ENCODE measurements around the gene TEPSIN. TPM values are rescaled to one million over a fixed set of nuclear protein-coding genes. Genes with fewer than 3 reads are reported as not detected.

Gene TEPSIN
- total and polyA plus RNA-seq, 2 of the 8 experiments (the other 6 are each of a cell fraction or from before 2014, with no cell fraction given), result 22.9 to 28.0 TPM

GRCh38 chr17:81233811-81234505 is 4.9 kb downstream of the TEPSIN start:
- ChIA-PET POLR2A (ENCODE audit: partially characterized antibody) (interaction anchor here (1.5 kb wide), 1 partner anchor 13 kb away, joined by 3 read pairs; no protein-coding TSS in a partner anchor), CTCF (ENCODE audit: partially characterized antibody) (interaction anchor here (1.0 to 1.2 kb wide), 3 partner anchors 16 to 104 kb away, joined by 3 read pairs; no protein-coding TSS in a partner anchor)
- H3K4me3 ChIP-seq (ENCODE audit: extremely low read depth in 1 of 4, insufficient read depth in 2 of 4, low read depth in 3 of 4, low read length in 4 of 4), result no peak overlapping the region
- no peak overlapping the region for H2BK120ac ChIP-seq (replicated peaks; ENCODE audit: low read depth, low read length)
- WGBS, 2 experiments (ENCODE audit: extremely low coverage in 1 of 2, insufficient coverage in 1 of 2, insufficient read length in 1 of 2, insufficient replicate concordance in 2 of 2, low coverage in 1 of 2, low lambda C conversion rate in 2 of 2, missing lambda C conversion rate in 1 of 2), result 97% methylated on average over 15 of the region's 21 CpGs; no CpG with 5 or more reads in 1 of the 2 experiments
- FAIRE-seq (no peak), DNase-seq (ENCODE audit: low read depth in 1 of 2, low spot score in 2 of 2) (no peak)
- H3K23me2 ChIP-seq (ENCODE audit: low read depth, low read length), result peaks cover 2% of the 10 kb centered on the region; the same call in 1 of the 2 replicates
- no peak overlapping the region for H3K4me2 ChIP-seq (ENCODE audit: insufficient read depth in 1 of 2, low read depth in 2 of 2, low read length in 2 of 2)
- no peak overlapping the region for H3K23ac ChIP-seq (ENCODE audit: insufficient read length)
- H3K4me1 ChIP-seq (replicated peaks in 1 of 4; ENCODE audit: control insufficient read depth in 3 of 4, insufficient read depth in 4 of 4, low read length in 3 of 4), result peaks cover 0 to 9% (median 3%) of the 10 kb centered on the region in 4 experiments; a peak in 5 of 7 replicates
- peaks cover 4 to 18% of the 10 kb centered on the region in 2 experiments for H4K20me1 ChIP-seq (replicated peaks in 1 of 2; ENCODE audit: control insufficient read depth in 1 of 2, insufficient read depth in 2 of 2, low read length in 2 of 2)
- peaks cover 9% of the 10 kb centered on the region for H3K79me1 ChIP-seq (ENCODE audit: low read depth, low read length)
- H3K27ac ChIP-seq (ENCODE audit: low read depth, low read length), result no peak overlapping the region
- H3K36me3 ChIP-seq (ENCODE audit: control insufficient read depth in 2 of 4, insufficient read depth in 4 of 4, low read length in 3 of 4), result peaks cover 0 to 18% (median 4%) of the 10 kb centered on the region in 4 experiments; a peak in 5 of 8 replicates
- no peak overlapping the region for H2AFZ ChIP-seq (ENCODE audit: low read length)
- H3K9me3 ChIP-seq (ENCODE audit: insufficient read depth in 2 of 2, low read depth in 1 of 2, low read length in 1 of 2), result no peaks in the 10 kb centered on the region; a peak in 1 of 4 replicates
- H2BK5ac ChIP-seq (ENCODE audit: low read depth, low read length), result no peak overlapping the region
- no peak overlapping the region for H3K4ac ChIP-seq (replicated peaks; ENCODE audit: insufficient read length, low read depth, low read length)
- no peak overlapping the region for H3K9ac ChIP-seq (replicated peaks in 1 of 4; ENCODE audit: extremely low read depth in 1 of 4, low read depth in 3 of 4, low read length in 3 of 4)
- peaks cover 0 to 12% of the 10 kb centered on the region in 2 experiments; a peak in 1 of 4 replicates for H3K79me2 ChIP-seq (ENCODE audit: control insufficient read depth in 1 of 2, insufficient read depth in 2 of 2, low read length in 2 of 2)
- H3K27me3 ChIP-seq (replicated peaks in 1 of 4; ENCODE audit: control insufficient read depth in 3 of 4, extremely low read depth in 1 of 4, insufficient read depth in 3 of 4, low read length in 3 of 4), result no peaks in the 10 kb centered on the region
- no peak overlapping the region for H2AK5ac ChIP-seq (ENCODE audit: low read depth, low read length)
- no peak overlapping the region for H4K5ac ChIP-seq (ENCODE audit: insufficient read length, low read depth, low read length)
- H2BK20ac ChIP-seq (ENCODE audit: low read length), result no peak overlapping the region
- no peak overlapping the region for H4K91ac ChIP-seq (replicated peaks; ENCODE audit: insufficient read length, low read length)
- H2BK12ac ChIP-seq (ENCODE audit: low read depth, low read length), result no peak overlapping the region
- no peak overlapping the region for H3K56ac ChIP-seq (replicated peaks; ENCODE audit: insufficient read length, low read depth, low read length)
- no peak overlapping the region for H3K18ac ChIP-seq (ENCODE audit: extremely low read depth, low read length)
- no peak overlapping the region for H2BK15ac ChIP-seq (ENCODE audit: low read length)
- no peak overlapping the region for H4K8ac ChIP-seq (ENCODE audit: extremely low read depth, insufficient read depth, low read length)
- no peak overlapping the region for H3K14ac ChIP-seq (ENCODE audit: insufficient read length)
- TF ChIP-seq NRF1 (IDR thresholded peaks at IDR 0.05; ENCODE audit: low read depth, low read length) (no peak), CTBP2 (IDR thresholded peaks at IDR 0.05; ENCODE audit: borderline replicate concordance, insufficient read depth, insufficient read length, low read length) (no peak), RAD21 (IDR thresholded peaks at IDR 0.05 in 1 of 2, conservative IDR thresholded peaks at IDR 0.05 in 1 of 2; ENCODE audit: low read depth in 2 of 2, low read length in 2 of 2) (no peak), CBX8 (IDR thresholded peaks at IDR 0.05; ENCODE audit: borderline replicate concordance, low read depth, low read length) (no peak), CEBPB (IDR thresholded peaks at IDR 0.05; ENCODE audit: low read depth, low read length) (no peak), CTCF (IDR thresholded peaks at IDR 0.05; ENCODE audit: control extremely low read depth in 1 of 3, insufficient read depth in 1 of 3, low read depth in 1 of 3, low read length in 3 of 3) (no peak), MAX (IDR thresholded peaks at IDR 0.05) (no peak), RBBP5 (IDR thresholded peaks at IDR 0.05; ENCODE audit: borderline replicate concordance, low read depth, low read length) (no peak)

Data from H1 (cell line).